ENCODE results near the gene IL17REL. TPM values are rescaled to one million over a fixed set of nuclear protein-coding genes. Genes with fewer than 3 reads are reported as not detected.
A peak's percentile ranks its signal among the peaks of the same experiment; 100 is the strongest.

IL17REL gene
- total and polyA plus RNA-seq, 2 of the 13 experiments (the other 11 are each of a cell fraction or from before 2014, with no cell fraction given): not detected

DNA sequence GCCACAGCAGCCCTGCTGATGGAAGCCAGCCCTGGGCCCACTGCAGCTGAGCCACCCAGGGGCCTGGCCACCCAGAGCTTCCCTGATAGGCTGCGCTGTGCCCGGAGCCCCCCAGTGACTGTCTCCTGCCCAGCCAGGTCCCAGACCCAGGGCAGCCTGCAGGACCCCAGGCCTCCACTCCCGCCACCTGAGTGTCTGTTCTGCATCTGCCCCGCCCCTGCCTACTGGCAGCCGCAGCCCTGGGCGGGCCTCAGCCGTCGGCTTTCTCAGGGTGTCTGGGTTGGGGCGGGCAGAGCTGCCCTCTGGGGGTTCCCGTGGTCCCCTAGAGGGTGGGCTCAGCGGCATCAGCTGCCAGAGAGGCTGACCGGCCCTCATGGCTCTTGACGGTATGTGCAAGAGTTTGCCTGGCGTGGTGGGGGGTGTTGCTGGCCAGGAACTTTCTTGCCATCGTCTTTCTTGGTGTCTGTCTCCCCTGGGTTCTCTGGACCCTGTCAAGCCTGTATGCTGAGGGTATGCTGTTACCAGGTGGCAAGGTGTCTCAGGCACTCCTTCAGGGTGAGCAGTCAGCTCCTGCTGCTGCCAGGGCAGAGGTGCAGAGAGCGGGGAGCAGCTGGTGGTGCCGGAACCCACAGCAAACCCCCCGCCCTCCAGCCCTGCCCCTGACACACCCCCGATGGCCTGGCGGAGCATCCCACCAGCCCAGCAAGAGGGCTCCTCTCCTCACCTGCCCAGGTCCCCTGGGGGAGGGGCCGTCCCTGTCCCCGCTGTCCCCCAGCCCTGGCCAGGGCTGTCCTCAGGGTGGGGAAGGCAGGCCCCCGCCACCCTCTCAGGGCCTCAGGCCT is 64.2 kb downstream of the IL17REL start (continued):
- TF ChIP-seq ZBTB49 (CRISPR knock-in tag; IDR thresholded peaks at IDR 0.05; ENCODE audit: borderline replicate concordance) (no peak), ZNF768 (CRISPR knock-in tag; IDR thresholded peaks at IDR 0.05) (no peak), RBAK (CRISPR knock-in tag; IDR thresholded peaks at IDR 0.05) (no peak), ZNF691 (CRISPR knock-in tag; IDR thresholded peaks at IDR 0.05; ENCODE audit: borderline replicate concordance, low read depth) (0 out of 2 replicates have a peak, but pooled peaks have one; percentile 13), BHLHE40 (IDR thresholded peaks at IDR 0.05; ENCODE audit: low read length) (no peak), MTA3 (CRISPR knock-in tag; IDR thresholded peaks at IDR 0.05) (no peak), ZNF451 (CRISPR knock-in tag; IDR thresholded peaks at IDR 0.05) (0 out of 2 replicates have a peak, but pooled peaks have one; percentile 15), ZNF550 (CRISPR knock-in tag; IDR thresholded peaks at IDR 0.05; ENCODE audit: borderline replicate concordance) (no peak), NR3C1 (CRISPR knock-in tag; IDR thresholded peaks at IDR 0.05) (no peak), TOPORS (CRISPR knock-in tag; IDR thresholded peaks at IDR 0.05) (no peak), SIX1 (CRISPR knock-in tag; IDR thresholded peaks at IDR 0.05; ENCODE audit: borderline replicate concordance) (no peak), ZNF589 (CRISPR knock-in tag; conservative IDR thresholded peaks at IDR 0.05) (no peak), ZNF329 (CRISPR knock-in tag; IDR thresholded peaks at IDR 0.05; ENCODE audit: low read depth) (no peak), SRY (CRISPR knock-in tag; IDR thresholded peaks at IDR 0.05) (0 out of 2 replicates have a peak, but pooled peaks have one; percentile 3)
- TF ChIP-seq, protein P1, sequence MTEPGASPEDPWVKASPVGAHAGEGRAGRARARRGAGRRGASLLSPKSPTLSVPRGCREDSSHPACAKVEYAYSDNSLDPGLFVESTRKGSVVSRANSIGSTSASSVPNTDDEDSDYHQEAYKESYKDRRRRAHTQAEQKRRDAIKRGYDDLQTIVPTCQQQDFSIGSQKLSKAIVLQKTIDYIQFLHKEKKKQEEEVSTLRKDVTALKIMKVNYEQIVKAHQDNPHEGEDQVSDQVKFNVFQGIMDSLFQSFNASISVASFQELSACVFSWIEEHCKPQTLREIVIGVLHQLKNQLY (CRISPR knock-in tag; IDR thresholded peaks at IDR 0.05): no peak
- TF ChIP-seq, protein P2, sequence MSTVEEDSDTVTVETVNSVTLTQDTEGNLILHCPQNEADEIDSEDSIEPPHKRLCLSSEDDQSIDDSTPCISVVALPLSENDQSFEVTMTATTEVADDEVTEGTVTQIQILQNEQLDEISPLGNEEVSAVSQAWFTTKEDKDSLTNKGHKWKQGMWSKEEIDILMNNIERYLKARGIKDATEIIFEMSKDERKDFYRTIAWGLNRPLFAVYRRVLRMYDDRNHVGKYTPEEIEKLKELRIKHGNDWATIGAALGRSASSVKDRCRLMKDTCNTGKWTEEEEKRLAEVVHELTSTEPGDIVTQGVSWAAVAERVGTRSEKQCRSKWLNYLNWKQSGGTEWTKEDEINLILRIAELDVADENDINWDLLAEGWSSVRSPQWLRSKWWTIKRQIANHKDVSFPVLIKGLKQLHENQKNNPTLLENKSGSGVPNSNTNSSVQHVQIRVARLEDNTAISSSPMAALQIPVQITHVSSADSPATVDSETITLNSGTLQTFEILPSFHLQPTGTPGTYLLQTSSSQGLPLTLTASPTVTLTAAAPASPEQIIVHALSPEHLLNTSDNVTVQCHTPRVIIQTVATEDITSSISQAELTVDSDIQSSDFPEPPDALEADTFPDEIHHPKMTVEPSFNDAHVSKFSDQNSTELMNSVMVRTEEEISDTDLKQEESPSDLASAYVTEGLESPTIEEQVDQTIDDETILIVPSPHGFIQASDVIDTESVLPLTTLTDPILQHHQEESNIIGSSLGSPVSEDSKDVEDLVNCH (CRISPR knock-in tag; IDR thresholded peaks at IDR 0.05): no peak
- TF ChIP-seq, protein P3, sequence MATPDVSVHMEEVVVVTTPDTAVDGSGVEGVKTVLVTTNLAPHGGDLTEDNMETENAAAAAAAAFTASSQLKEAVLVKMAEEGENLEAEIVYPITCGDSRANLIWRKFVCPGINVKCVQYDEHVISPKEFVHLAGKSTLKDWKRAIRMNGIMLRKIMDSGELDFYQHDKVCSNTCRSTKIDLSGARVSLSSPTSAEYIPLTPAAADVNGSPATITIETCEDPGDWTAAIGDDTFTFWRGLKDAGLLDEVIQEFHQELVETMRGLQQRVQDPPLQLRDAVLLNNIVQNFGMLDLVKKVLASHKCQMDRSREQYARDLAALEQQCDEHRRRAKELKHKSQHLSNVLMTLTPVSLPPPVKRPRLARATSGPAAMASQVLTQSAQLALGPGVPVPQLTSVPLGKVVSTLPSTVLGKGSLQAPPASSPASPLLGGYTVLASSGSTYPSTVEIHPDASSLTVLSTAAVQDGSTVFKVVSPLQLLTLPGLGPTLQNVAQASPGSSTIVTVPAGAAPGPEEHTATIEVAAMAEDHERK (CRISPR knock-in tag; IDR thresholded peaks at IDR 0.05; ENCODE audit: low read depth): no peak
- TF ChIP-seq, protein P4, sequence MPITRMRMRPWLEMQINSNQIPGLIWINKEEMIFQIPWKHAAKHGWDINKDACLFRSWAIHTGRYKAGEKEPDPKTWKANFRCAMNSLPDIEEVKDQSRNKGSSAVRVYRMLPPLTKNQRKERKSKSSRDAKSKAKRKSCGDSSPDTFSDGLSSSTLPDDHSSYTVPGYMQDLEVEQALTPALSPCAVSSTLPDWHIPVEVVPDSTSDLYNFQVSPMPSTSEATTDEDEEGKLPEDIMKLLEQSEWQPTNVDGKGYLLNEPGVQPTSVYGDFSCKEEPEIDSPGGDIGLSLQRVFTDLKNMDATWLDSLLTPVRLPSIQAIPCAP (CRISPR knock-in tag; IDR thresholded peaks at IDR 0.05; ENCODE audit: low read depth): no peak
- TF ChIP-seq, protein P5, sequence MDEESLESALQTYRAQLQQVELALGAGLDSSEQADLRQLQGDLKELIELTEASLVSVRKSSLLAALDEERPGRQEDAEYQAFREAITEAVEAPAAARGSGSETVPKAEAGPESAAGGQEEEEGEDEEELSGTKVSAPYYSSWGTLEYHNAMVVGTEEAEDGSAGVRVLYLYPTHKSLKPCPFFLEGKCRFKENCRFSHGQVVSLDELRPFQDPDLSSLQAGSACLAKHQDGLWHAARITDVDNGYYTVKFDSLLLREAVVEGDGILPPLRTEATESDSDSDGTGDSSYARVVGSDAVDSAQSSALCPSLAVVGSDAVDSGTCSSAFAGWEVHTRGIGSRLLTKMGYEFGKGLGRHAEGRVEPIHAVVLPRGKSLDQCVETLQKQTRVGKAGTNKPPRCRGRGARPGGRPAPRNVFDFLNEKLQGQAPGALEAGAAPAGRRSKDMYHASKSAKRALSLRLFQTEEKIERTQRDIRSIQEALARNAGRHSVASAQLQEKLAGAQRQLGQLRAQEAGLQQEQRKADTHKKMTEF (CRISPR knock-in tag; IDR thresholded peaks at IDR 0.05): no peak

Data from HepG2 (cell line).